COLO829 (cell line): ENCODE measurements around the gene SLC4A2.

Experiments used
- DNase-seq: peaks from one replicate; pipeline ENCODE4 v3.0.0; 2012; ENCODE audit warnings: low spot score

Gene SLC4A2

DNA sequence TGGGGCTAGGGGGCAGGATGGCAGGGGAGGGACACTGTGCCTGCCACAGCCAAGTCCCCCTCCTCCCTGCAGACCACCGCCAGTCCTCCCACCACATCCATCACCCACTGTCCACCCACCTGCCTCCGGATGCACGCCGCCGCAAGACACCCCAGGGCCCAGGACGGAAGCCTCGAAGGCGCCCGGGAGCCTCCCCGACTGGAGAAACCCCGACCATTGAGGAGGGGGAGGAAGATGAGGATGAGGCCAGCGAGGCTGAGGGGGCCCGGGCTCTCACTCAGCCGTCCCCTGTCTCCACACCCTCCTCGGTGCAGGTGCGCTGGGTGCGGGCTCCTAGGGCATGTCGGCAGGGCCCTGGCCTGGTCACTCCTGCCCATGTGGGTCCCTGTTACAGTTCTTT, 5.1 kb downstream of the SLC4A2 start:
- no peak for DNase-seq

DNA sequence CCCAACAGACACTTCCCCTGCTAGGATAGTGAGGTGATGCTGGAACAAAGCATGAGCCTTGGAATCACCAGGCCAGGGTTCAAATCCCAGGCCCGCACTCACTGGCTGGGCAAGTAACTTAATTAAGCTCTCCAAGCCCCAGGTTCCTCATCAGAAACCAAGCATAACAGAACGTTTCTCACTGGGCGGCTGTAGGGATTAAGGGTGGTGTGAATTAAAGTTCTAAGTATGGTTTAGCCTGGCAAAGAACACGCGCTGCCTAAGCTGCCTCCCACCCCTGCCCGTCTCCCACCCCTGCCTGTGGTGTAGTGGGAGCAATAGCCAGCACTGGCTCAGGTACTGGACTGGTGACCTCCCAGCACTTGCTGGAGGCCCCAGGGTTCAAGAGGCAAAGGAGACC, 5.6 kb downstream of the SLC4A2 start:
- DNase-seq, result no peak

DNA sequence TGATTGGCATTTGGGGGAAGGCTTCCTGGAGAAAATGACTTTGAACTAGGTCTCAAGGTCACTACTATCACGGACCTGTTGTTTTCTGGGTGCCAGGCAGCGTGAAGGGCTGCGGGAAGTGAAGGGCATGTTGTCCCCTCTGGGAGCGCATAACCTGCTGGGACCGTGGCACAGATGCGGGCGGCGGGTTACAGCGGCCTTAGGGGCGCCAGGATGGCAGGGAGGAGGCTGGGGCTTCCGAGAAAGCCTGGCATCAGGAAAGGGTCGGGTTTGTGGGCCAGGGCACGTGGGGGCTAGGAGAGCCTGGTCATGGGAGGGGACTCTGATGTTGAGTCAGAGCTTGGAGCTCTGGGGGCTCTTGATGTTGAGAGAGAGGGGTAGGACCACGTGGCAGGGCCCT, 6.1 kb downstream of the SLC4A2 start:
- DNase-seq, result no peak

DNA sequence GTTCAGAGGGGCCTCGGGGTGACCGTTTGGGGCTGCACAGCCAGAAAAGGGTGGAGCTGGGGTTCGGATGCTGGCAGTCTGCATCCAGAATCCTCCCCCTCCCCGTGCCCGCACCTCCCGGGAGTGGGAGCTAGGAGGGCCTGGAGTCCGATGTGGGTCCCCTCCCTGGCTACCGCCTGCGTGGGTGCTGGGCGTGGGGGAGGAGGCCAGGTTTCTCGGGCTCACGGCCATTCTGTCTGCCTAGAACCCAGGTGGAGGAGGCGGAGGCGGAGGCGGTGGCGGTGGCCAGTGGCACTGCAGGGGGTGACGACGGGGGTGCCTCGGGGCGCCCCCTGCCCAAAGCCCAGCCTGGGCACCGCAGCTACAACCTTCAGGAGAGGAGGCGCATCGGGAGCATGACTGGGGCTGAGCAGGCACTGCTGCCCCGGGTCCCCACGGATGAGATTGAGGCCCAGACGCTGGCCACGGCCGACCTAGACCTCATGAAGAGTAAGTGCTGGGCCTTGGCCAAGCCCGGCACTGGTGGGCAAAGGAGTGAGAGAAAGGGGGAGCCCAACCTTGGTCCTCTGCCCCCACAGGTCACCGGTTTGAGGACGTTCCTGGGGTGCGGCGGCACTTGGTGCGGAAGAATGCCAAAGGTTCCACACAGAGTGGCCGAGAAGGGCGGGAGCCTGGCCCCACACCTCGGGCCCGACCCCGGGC, 7.0 kb downstream of the SLC4A2 start:
- no peak for DNase-seq

DNA sequence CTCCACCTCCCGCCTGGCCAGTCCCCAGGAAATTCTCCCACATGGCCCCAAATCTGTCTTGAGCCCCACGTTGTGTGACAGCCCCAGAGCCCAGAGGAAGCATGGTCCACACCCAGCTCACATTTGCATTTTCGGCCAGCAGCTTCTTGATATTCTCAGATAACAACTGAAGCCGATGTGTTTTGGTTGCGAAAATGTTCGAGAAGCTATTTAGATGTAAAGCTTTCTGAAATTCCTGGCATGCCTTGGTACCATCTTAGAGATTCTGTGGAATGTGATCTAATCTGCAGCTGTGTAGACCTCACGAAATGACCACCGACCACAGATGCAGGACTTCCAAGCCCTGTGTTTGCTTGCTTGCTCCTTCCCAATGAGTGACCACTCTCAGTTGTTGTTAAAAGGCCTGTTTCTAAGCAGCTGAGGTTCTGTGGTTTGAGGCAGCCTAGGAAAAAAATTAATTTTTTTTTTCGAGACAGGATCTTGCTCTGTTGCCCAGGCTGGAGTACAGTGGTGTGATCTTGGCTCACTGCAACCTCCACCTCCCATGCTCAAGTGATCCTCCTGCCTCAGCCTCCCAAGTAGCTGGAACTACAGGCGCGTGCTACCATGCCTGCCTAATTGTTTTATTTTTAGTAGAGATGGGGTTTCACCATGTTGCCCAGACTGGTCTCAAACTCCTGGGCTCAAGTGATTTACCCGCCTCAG, 8.8 kb downstream of the SLC4A2 start:
- no peak for DNase-seq

DNA sequence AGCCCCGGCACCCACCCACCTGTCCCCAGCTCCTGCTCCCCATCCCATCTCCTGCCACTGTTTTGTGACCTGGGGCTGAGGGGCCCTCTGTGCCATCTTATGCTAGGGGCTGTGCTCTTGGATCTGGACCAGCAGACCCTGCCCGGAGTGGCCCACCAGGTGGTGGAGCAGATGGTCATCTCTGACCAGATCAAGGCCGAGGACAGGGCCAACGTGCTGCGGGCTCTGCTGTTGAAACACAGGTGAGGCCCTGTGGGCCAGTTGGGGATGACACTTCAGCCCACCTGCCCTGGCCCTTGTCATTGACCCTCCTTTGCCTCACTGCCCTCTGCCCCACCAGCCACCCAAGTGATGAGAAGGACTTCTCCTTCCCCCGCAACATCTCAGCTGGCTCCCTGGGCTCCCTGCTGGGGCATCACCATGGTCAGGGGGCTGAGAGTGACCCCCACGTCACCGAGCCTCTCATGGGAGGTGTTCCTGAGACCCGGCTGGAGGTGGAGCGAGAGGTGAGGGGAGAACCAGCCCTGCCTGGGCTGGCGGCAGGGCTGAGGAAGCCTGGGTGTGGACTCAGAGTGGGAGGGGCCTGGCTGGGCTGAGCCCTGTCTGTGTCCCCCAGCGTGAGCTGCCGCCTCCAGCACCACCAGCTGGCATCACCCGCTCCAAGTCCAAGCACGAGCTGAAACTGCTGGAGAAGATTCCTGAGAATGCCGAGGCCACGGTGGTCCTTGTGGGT, 10.6 kb downstream of the SLC4A2 start:
- no peak for DNase-seq

DNA sequence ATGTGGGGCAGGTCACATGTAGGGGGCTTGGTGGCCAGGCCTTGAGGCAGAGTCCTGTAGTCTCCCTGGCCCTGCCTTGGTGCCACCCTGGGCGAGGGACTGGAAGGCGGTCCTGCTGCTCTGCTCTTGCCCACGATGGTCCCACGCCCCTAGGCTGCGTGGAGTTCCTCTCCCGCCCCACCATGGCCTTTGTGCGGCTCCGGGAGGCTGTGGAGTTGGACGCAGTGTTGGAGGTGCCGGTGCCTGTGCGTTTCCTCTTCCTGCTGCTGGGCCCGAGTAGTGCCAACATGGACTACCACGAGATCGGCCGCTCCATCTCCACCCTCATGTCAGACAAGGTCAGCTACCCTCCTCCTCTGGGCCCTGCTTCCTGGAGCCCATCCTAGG, 11.2 kb downstream of the SLC4A2 start:
- DNase-seq, result no peak

DNA sequence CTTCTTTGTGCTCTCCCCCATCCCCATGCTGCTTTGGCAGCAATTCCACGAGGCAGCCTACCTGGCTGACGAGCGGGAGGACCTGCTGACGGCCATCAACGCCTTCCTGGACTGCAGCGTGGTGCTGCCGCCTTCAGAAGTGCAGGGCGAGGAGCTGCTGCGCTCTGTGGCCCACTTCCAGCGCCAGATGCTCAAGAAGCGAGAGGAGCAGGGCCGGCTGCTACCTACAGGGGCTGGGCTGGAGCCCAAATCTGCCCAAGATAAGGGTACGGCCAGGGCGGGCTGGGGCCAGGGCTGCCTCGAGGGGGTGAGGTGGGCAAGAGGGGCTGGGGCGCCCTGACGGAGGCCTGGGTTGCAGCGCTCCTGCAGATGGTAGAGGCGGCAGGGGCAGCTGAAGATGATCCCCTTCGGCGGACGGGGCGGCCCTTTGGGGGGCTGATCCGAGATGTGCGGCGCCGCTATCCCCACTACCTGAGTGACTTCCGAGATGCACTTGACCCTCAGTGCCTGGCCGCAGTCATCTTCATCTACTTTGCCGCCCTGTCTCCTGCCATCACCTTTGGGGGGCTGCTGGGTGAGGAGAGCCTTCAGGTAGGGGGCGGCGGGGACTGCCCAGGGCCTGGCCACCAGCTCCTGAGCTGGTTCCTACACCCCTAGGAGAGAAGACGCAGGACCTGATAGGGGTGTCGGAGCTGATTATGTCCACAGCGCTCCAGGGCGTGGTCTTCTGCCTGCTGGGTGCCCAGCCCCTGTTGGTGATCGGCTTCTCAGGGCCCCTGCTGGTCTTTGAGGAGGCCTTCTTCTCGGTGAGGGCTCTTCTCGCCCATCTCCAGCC, 11.9 kb downstream of the SLC4A2 start:
- no peak for DNase-seq

DNA sequence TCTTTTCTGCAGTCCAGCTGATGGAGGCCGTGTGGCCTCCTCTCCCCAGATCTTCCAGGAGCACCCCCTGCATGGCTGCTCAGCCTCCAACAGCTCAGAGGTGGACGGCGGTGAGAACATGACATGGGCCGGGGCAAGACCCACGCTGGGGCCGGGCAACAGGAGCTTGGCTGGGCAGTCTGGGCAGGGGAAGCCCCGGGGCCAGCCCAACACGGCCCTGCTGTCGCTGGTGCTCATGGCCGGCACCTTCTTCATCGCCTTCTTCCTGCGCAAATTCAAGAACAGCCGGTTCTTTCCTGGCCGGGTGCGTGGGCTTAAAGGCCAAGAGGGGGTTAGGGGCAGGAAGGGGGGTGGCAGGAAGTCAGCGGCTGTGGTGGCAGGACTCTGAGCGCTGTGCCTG, 14.6 kb downstream of the SLC4A2 start:
- DNase-seq, result no peak

DNA sequence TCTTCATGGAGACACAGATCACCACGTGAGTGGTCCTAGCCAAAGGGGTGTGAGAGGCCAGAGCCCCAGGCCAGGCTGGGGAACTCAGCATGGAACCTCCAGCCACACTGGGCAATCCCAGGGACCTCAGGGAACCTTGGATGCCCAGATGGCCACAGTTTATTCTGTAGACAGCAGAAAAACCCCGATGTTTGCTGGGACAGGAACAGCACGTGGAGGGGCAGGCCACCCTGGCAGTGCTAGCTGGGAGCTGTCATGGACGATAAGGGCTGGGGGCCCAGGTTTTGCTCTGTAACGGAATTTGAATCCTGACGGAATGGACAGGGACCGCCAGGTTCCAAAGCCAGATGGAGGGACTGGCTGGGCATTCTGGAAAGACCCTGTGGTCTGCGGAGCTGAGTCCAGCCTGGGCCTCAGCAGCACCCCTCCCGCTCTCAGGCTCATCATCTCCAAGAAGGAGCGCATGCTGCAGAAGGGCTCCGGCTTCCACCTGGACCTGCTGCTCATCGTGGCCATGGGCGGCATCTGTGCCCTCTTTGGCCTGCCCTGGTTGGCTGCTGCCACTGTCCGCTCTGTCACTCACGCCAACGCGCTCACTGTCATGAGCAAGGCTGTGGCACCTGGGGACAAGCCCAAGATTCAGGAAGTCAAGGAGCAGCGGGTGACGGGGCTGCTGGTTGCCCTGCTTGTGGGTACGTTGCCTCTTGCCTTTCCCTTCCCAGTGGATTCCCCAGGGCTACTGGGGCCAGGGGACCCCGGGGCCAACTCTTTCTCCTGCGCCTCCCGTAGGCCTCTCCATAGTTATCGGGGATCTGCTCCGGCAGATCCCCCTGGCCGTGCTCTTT, 15.7 kb downstream of the SLC4A2 start:
- DNase-seq, result no peak

DNA sequence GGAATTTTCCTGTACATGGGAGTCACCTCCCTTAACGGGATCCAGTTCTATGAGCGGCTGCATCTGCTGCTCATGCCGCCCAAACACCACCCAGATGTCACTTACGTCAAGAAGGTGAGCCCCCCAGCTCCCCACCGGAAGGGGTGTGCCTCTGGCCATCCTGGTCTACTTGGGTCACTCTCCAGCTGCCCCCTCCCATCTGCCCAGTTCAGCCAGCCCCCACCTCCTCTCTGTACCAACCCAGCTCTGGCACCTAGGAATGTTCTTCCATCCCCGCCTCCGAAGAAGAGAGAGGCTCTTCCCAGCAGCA, 16.2 kb downstream of the SLC4A2 start:
- DNase-seq, result no peak

DNA sequence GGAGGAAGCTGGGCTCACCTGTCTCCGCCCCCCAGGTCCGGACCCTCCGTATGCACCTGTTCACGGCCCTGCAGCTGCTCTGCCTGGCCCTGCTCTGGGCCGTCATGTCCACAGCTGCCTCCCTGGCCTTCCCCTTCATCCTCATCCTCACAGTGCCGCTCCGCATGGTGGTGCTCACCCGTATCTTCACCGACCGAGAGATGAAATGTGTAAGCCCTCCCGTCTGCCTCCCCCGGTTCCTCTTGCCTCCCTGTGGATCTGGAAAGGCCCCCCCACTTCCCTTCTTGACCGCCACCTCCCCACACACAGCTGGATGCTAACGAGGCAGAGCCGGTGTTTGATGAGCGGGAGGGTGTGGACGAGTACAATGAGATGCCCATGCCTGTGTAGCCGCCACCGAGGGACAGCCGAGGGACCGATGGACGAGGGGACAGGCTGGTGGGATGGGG, 16.6 kb downstream of the SLC4A2 start:
- no peak for DNase-seq

DNA sequence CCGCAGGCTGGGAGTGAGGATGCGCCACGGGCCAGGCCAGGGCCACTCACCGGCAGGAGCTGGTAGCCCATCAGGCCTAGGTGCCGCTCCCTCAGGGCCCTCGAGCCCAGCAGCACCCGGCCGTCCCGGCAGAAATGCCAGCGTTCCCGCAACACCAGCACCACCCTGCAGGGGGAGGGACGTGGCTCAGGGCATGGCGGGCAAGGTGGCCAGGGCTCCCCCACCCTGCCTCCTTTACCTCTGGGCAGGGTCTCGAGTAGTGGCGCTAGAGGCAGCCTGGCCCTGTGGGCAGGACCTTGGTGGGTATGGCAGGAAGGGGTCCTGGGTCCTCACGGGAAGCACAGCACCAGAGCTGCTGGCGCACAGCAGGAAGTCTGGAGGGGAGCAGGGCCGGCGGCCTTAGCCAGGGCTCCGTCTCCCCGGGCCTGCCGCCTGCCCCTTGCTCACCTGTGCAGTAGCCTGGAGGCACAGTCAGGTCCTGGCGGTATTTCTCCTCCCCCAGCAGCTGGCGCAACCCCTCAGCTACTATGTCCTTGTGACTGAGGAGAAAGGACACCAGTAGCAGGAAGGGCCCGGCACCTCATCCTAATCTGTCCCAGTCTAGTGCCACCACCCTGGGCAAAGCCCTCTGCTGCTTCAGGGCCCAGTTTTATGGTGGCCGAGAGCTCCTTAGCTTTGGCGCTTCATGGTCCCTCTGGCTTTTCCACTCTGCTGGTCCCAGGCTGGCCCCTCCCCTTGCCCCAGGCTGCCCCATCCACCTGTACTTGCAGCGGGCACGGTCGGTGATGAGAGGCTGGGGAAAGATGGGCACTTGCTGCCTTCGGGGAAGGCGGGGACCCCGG, 17.7 kb downstream of the SLC4A2 start:
- no peak for DNase-seq

DNA sequence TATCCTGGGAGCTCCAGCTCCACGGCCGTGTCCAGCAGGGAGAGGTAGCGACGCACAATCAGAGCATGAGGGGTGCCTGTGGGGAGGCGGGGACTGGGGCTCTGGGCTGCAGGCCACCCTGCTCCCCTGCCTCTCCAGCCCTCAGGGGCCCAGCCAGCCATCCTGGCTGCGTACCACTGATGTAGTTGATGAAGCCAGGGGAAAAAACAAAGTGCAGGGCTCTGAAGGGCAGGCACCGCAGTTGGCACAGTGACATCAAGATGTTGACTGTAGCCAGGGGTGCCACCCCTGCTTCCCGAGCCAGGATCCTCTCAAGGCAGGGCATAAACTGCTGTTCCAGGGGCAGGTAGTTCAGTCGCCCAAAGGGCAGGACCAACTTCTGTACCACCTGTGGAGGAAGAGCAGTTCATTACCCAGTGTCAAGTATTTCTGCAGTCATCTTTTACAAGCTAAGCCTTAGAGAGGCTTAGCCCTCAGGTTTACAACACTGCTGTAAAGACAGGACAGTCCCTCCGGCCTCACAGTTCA, 18.4 kb downstream of the SLC4A2 start:
- DNase-seq, result no peak

DNA sequence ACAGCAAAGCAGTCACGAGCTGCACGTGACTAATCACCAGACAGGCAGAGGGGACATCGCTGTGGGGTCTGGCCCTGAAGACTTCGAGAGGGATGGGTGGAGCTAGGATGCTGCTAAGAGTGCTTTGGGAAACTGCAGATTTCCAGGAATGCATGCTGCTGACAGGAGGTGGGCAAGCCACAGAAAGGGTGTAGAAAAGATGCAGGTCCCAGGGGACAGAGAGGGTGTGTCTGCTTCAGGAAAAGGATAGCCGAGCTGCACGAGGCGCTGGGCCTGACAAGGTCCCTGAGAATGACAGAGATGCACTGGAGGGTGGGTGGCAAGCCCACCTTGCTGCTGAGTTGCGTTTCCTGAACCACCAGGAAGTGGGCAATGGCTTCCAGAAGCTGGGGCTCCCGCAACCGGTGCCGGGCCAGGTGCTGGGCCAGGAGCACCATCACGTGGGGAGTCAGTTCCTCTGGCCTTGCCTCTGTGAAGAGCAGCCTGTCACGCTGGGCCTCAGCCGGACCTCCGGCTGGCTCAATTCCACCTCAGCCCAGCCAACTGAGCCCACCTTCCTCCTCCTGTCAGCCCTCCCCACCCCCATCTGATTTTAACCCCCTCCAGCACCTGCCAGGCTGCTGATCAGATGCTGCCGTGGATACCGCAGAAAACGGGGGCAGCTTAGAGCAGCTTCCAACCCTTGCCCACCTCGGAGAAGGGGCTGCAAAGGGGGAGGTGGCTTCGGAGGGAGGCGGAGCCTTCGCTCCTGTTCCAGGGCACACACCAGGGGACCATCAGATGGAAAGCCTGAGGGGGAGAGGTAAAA, 19.0 kb downstream of the SLC4A2 start:
- no peak for DNase-seq

DNA sequence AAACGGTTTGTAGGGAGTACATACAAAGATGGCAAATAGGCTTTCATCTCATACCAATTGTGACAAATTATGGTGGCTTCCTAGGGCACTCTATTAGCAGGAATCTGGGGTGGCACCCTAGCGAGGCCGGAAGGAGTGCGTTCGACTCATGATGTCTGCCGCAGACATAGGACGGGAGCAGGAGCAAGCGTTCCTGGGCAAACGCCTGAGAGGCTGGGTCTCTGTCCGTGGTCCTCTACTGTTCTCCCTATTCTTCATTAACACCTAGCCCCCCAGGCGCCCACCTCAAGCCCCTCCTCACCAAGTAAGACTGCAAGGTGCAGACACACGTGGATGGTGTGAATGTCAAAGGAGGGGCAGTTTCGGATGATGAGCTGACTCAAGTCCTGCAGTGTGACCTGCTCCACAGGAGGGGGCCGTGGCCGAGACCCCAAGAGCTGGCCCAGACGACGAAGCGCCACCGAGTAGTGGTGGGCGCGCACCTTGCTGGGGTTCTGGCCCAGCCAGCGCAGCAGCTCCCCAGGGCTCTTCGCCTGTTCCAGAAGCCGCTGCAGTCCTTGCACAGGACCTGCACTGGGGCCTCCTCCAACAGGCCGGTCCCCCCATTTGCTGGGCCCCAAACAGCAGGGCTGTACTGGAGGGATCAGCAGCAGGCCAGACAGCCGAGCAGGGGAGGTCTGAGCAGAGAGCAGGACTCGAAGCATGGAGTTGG, 20.0 kb downstream of the SLC4A2 start:
- DNase-seq, result no peak

DNA sequence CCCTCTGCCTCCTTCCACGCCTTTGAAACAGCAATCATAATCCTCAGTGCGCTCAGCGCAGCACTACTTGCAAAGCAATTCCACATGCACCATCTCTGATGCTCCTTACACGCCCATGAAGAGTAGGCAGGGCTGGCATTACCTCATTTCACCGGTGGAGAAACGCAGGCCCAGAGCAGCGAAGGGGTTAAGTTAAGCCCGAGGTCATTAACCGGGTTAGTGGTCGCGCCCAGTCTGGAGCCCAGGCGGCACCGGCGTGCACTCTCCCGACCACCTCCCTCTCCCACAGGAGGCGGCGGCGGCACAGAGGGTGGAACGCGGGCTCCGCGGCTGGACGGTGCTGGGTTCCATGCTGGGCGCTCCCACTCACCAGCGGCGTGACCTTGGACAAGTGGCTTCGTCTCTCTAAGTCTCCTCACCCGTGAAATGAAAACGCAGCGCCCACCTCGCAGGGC, 20.7 kb downstream of the SLC4A2 start:
- DNase-seq, result no peak

DNA sequence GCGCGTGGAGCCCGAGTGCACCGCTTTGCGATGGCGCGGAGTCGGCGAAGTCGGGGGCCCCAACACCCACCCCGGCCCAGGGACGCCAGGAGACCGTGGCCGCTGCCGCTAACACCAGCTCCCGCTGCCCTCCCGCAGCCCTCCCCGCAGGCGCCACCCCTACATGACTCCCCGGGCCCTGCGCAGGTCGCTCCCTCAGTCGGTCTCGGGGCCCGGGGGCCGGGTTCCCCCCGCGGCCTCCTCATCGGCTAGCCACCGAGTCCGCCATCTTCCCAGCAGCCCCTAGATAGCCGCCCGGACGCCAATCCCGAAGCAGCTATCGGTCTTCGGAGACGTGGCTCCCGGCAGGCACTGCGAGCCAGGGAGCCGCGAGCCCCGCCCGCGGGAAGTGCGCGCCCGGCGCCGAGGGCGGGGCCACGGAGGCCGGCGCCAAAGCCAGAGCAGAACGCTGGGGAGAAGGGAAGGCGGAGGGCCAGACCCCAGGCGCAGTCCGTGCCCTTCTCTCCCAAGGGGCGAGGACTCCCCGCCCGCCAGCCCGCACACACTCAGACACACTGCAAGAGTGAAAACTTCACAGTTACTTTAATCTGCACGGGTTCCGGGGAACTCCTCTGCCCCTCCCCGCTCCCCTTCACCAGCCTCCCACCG, 21.3 kb downstream of the SLC4A2 start, which contains the start of gene FASTK:
Gene FASTK (minus strand): TSS at position 288 of the 648 bp plus-strand sequence. CDS start 43 bp downstream, at position 245.
- peak; percentile 74 for DNase-seq
